BJ (cell line): Measurements from ENCODE around the gene RNF19B. TPM values are rescaled to one million over a fixed set of nuclear protein-coding genes. Genes with fewer than 3 reads are reported as not detected.

Experiments
- CTCF ChIA-PET: fragments of 350-600 bp; formaldehyde crosslinking; extraction: SDS; loops from one replicate; lab custom pipeline; 2021; ENCODE audit warnings: antibody characterized with exemption, inconsistent platforms; lab: Yijun Ruan, JAX
- POLR2A ChIA-PET: fragments of 300-600 bp; sonication (Branson Sonifier 250); formaldehyde crosslinking; extraction: SDS; loops from one replicate; lab custom pipeline; 2021; ENCODE audit warnings: antibody characterized with exemption; lab: Charles Lee
- DNase-seq: peaks from one replicate; pipeline ENCODE4 v3.0.0-alpha.2; 2011; ENCODE audit warnings: low read depth
- H3K27me3 ChIP-seq: 2 replicates; pipeline ENCODE4 v1.6.0; 2011; ENCODE audit warnings: low read length; ENCODE audit not compliant: control insufficient read depth, insufficient read depth
- H3K36me3 ChIP-seq: 2 replicates; pipeline ENCODE4 v1.5.1; 2011; ENCODE audit warnings: low read length; ENCODE audit not compliant: control insufficient read depth, insufficient read depth
- H3K4me3 ChIP-seq: 2 replicates; pipeline ENCODE4 v1.5.1; 2011; ENCODE audit warnings: low read depth, mild to moderate bottlenecking, control low read depth, low read length
- CTCF ChIP-seq: IDR thresholded peaks from 2 replicates; pipeline ENCODE4 v1.5.1; 2011; ENCODE audit warnings: low read depth, mild to moderate bottlenecking, control low read depth, inconsistent platforms, low read length, moderate library complexity; ENCODE audit not compliant: insufficient read depth
- polyA plus RNA-seq: library from polyadenylated mRNA; depleted of rRNA; stranded (reverse); fragments of >200 nt; gene quantifications from 2 replicates; pipeline ENCODE4 v1.2.3, GENCODE V29; 2011

Gene RNF19B
- polyA plus RNA-seq, 1 experiment, result 8.2 TPM

DNA sequence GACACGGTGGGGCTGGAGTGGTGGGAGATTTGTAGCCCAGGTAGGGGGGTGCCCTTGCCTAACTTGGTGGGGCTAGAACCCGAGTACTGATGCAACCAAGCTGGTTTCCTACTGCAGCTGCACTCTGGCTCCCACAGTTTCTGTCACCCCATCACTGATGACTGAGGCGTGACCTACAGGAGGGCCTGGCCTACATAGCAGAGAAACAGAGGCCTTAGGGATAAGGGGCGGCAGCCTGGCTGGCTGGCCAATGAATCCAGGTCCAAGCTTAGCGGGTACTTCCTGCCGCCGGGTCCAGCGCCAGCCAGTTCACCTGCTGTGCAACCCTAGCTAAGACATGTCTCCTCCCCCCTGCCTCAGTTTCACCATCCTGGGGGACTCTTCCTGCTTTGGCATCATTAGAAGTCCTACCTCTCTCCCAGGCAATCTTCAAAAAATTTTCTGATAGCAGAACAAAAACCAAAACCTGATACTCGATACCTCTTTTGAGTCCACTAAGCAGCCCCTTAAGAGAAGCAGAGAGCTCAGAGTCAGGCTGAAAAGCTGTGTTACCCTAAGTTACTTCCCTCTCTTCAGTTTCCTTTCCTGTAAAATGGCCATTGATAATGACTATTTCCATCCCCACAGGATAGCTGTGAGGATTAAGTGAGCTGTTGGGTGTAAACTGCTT is 27.3 kb upstream of the RNF19B start:
- CTCF ChIA-PET, result interaction anchor here (0.8 to 3.1 kb wide), 4 partner anchors 9 to 63 kb away, joined by 3 to 23 read pairs (median 6); no protein-coding TSS in a partner anchor
- POLR2A ChIA-PET, result no interaction called here
- no peak for DNase-seq
- Histone ChIP-seq H3K36me3 (no peaks in the 10 kb centered on the region), H3K4me3 (no peak overlapping the region), H3K27me3 (no peaks in the 10 kb centered on the region)
- TF ChIP-seq CTCF, result no peak

DNA sequence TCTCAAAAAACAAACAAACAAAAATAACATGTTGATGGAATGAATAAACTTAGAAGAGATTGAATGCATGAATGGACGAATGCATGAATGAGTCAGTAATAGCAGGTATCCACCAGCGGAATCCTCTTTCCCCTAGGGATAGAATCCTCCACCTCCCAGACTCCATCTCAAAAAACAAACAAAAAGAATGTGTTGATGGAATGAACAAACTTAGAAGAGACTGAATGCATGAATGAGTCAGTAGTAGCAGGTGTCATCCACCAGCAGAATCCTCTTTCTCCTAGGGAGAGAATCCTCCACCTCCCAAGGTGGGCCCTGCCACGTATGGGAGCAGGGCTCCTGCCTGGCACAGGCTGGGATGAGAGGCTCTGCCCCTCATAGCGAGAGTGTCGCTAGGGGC is 26.8 kb upstream of the RNF19B start:
- DNase-seq, result no peak
- POLR2A ChIA-PET, result no interaction called here
- H3K27me3 ChIP-seq, result no peaks in the 10 kb centered on the region
- CTCF ChIA-PET, result interaction anchor here (1.5 to 3.1 kb wide), 2 partner anchors 9 to 15 kb away, joined by 8 to 23 read pairs; no protein-coding TSS in a partner anchor
- no peaks in the 10 kb centered on the region for H3K36me3 ChIP-seq
- no peak for TF ChIP-seq CTCF
- H3K4me3 ChIP-seq, result no peak overlapping the region

DNA sequence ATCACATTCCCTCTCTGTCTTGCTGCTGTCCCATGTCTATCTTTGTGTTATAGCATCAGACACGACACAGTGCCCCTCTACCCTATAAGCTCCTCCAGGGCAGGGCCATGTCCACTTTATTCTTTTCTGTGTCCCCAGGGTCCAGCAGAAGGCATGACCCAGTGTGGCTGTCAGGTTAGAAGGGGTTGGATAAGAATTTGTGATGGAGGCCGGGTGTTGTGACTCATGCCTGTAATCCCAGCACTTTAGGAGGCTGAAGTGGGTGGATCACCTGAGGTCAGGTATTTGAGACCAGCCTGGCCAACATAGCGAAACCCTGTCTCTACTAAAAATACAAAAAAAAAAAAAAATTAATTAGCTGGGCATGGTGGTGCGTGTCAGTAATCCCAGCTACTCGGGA is 26.3 kb upstream of the RNF19B start:
- no peaks in the 10 kb centered on the region for H3K27me3 ChIP-seq
- POLR2A ChIA-PET, result no interaction called here
- no peak for DNase-seq
- no peak for TF ChIP-seq CTCF
- no peaks in the 10 kb centered on the region for H3K36me3 ChIP-seq
- CTCF ChIA-PET, result no interaction called here
- no peak overlapping the region for H3K4me3 ChIP-seq

DNA sequence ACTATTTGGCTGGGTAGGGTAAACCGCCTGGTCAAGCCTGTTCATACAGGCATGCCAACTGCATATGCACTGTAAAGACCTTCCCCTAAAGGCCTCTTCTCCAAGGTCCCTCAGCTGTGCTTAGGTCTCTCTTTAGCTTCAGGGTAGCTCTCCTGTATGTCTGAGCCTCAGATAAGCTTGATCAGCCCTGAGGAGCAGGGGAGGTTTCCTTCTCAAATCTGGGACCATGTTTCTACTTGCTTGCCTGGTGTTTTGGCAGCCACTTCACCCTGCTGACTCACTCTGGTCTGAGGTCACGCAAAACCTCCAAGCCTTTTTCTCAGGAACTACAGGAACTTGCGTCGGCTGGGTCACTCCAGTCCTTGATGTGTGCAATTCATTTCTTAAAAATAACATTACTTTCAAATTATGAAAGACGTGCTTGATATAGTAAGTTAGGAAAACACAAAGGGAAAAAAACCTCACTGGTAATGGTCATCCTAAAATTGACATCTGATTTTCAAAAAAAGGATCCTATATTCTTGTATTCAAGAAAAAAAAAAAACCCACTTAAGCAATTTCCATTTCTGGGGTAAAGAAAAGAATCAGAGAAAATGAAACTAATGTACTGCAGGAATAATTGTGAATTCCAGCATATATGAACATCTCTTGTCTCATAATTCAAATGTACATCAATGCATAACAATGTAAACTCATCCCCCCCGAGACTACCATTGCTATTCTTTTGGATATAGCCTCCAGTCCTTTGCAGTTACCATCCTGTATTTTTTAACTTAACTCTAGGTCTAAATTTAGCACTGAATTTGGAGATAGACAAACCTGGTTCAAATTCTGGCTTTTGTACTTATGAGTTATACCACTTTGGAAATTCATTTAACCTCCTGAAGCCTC is 24.8 kb upstream of the RNF19B start:
- CTCF ChIA-PET, result no interaction called here
- no peak overlapping the region for H3K4me3 ChIP-seq
- no peak for TF ChIP-seq CTCF
- H3K36me3 ChIP-seq, result no peaks in the 10 kb centered on the region
- peak; percentile 93 for DNase-seq
- POLR2A ChIA-PET, result no interaction called here
- H3K27me3 ChIP-seq, result no peaks in the 10 kb centered on the region

DNA sequence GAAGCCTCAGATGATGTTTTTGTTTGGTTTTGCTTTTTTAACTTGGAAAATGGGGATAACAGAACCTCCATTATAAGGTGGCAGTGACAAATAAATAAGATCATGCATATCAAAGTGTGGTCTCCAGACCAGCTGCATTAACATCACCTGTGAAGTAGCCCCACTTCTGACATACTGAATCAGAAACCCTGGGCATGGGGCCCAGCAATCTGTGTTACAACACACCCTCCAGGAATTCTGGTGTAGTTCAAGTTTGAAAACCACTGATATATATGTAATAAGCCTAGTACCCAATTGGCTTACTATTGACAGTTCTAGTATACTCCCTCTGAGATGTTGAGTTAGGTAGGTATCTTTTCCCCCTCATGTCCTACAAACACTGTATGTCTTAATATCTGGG is 24.1 kb upstream of the RNF19B start:
- Histone ChIP-seq H3K36me3 (no peaks in the 10 kb centered on the region), H3K27me3 (no peaks in the 10 kb centered on the region), H3K4me3 (no peak overlapping the region)
- ChIA-PET POLR2A (no interaction called here), CTCF (interaction anchor here (0.6 kb wide), 1 partner anchor 54 kb away, joined by 3 read pairs; no protein-coding TSS in a partner anchor)
- TF ChIP-seq CTCF, result no peak
- peak; percentile 37 for DNase-seq
